HG02973 (cell line): Measurements from ENCODE around the gene TOMM6.
A peak's percentile ranks its signal among the peaks of the same experiment; 100 is the strongest.

Experiments used
- ATAC-seq: cut with Tn5 transposase; IDR thresholded peaks from one replicate; pipeline ENCODE4 v1.9.1; 2021; ENCODE audit warnings: moderate library complexity; ENCODE audit not compliant: unreplicated experiment

The TOMM6 gene

DNA sequence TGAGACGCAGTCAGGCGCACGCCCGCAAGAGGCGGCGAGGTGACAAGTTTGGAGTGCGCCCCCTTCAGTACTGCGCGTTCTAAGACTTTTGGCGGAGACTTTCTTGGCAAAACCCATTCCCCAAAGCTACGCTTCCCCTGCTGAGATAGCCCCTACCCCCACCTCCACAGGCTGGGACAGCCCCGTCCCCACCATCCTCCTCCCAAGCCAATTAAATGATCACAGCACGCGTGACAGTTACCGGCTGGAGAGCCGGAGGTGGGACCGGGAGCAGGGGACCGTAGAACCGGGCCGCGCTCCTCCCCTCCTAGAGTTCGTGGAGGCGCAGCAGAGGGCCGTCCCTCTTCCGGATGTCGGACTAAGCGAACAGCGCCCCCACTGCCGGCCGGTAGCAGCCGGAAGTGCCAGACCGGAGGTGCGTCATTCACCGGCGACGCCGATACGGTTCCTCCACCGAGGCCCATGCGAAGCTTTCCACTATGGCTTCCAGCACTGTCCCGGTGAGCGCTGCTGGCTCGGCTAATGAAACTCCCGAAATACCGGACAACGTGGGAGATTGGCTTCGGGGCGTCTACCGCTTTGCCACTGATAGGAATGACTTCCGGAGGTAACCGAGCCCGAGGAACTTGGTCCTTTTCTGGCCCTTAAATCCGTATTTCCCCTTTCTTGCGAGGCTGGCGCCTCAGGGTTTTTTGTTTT is at the start of gene TOMM6:
TOMM6 (plus strand) TSS at position 476 of the 699 bp plus-strand sequence; CDS start at position 480, 4 bp downstream.
- peak; percentile 70 for ATAC-seq

DNA sequence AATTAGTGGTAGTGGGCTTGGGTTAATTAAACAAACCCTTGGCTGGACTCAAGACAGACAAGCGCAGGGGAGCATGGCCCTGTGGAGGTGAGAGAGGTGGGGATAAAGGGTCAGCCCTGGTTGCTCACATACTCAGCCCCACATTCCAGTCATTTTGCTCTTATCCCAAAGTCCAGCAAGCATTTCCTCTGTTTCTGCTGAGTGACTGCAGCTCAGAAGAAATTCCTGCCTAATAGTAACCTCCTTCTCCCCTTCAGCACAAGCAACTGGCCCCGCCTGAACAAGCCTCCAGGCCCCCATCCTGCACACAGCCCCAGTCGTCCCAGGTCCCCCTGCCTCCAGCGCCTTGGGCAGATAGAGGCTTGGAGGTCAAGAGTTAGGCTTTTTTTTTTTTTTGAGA is 48.5 kb upstream of the TOMM6 start:
- no peak for ATAC-seq

DNA sequence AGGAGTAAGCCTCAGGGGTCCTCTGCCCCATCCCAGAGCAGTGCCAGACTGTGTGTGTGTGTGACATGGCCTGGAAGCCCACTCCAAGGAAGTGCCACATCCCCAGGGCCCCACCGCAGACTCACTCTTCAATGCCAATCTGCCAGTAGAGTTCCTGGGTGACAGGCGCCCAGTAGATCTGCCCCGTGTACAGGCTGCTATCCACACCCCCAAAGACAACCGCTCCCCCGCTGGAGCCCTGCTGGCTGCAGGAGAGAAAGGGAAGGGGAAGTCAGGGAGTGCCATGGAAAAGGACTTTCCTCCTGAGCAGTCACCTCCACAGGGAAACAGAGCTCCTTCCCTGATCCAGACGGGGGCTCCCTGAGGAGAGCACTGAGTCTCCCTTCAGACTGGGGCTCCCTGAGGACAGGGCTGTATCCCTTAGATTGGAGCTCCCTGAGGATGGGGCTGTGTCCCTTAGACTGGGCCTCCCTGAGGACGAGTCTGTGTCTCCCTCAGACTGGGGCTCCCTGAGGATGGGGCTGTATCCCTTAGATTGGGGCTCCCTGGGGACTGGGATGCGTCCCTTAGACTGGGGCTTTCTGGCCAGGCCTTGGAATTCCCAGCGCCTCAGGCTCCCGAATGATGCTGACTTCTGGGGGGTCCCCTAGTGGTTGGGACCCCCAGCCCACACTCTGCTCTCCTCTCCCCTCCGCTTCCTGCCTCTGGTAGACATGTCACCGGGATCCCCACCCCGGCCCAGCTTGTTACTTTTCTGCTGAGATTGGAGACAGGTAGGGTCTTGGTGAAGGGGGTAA is 46.9 kb upstream of the TOMM6 start:
- ATAC-seq: no peak

DNA sequence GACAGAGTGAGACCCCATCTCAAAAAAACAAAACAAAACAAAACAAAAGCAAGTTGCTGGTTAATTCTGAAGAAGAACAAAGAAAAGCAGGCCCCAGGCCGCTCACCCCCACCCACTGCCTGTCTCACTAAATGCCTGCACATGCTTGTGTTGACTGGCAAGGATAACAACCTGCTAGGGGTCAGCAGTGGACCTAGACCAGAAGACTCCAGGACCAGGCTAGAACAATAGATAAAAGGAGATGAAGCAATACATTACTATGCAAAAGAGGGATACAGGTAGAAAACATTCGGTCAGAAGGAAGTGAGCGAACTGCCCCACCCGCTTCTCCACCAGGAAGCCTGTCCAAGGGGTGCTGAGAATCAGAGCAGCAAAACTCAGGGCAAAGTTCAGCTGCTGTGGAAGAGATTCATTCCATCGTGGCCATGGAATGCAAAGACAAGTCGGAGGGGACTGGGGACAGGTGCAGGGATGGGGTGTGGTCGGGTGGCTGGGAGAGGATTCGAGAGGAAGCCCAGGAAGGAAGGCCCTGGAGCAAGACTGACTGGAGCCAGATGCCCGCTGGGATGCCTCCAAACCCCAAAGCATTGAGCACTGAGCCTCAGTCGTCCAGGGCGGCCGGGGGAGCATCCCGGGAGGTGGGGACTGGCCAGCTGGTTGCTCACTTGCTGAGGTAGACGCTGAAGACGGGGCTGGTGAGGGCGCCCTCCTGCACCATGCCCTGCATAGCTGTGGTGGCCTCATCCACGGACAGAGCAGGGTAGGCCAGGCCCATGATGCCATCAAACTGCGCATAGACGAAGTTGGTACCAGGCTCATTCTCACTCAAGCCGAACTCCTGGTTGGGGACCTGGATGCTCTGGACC is 45.6 kb upstream of the TOMM6 start:
- ATAC-seq: no peak

DNA sequence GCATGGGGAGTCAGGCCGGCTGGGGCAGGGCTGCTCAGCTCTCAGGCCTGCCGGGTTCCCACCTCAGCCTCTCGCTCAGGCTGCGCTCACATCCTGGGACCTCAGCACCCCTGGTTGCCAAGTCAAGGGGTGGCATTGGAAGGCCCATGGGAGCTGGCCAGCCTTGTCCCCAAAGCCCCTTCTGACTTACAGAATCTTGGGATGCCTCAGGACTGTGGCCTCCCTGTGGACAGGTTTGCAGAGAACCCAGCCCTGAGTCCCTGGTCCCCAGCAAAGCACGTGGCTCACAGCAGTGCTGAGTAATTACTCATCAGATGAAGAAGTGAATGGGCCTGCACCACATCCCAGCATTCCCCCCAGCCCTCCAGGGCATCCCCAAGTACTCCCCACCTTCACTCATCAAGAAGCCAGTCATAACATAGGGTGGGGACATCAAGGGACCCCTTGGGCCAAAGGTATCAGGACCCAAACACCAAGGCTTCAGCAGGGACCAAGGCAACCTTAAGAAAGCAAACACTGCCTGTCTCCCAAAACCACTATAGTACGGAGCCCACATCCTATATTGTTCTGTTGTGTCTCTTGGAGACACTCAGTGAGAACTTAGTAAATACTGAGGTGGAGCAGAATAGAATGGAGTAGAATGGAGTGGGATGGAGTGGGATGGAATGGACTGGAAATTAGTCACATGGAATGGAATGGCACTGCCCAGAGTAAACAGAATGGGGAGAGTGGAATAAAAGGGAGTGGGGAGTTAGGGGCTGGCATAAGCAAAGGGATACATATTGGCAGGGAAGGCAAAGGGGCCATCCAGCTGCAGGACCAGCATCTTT is 43.9 kb upstream of the TOMM6 start:
- ATAC-seq: no peak

DNA sequence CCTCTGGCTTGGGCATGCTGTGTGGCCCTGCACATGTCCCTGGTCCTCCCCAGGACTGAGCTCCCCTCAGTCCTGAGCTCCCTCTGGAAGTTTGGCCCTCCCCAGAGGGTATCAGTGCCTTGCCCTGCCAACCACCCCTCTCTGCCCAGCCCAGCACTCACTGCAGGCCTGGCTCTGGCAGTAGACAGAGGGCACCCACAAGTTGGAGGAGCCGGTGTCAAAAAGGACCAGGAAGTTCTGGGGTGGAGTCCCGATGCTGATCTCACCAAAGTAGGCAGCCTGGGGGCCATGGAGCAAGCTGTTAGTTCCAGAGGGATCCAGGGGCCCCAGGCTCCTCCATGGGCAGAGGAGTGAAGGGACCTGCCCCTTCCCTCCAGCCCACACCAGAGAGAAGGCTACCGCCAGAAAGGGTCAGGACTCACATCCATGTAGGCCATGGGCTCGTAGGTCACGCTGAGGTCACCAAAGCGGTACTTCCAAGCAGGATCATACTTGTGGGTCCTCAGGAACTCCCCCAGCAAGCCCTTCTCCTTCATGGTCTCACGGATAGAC is 43.2 kb upstream of the TOMM6 start:
- no peak for ATAC-seq

DNA sequence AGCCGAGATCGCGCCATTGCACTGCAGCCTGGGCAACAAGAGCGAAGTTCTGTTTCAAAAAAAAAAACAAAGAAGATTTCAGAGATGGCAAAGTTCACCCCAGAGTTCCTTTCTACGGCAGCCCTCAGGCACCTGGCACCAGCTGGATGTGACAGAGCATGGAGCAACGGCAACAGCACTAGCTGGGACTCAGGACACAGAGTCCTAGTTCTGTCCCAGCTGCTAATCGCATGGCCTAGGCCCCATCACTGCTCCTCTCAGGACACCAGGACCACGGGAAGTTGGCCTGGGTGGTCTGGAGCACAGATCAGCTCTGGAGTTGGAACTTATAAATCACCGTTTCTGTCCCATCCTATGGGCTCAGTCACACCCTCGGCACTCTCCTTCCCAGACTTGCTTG is 41.4 kb upstream of the TOMM6 start:
- ATAC-seq: no peak

DNA sequence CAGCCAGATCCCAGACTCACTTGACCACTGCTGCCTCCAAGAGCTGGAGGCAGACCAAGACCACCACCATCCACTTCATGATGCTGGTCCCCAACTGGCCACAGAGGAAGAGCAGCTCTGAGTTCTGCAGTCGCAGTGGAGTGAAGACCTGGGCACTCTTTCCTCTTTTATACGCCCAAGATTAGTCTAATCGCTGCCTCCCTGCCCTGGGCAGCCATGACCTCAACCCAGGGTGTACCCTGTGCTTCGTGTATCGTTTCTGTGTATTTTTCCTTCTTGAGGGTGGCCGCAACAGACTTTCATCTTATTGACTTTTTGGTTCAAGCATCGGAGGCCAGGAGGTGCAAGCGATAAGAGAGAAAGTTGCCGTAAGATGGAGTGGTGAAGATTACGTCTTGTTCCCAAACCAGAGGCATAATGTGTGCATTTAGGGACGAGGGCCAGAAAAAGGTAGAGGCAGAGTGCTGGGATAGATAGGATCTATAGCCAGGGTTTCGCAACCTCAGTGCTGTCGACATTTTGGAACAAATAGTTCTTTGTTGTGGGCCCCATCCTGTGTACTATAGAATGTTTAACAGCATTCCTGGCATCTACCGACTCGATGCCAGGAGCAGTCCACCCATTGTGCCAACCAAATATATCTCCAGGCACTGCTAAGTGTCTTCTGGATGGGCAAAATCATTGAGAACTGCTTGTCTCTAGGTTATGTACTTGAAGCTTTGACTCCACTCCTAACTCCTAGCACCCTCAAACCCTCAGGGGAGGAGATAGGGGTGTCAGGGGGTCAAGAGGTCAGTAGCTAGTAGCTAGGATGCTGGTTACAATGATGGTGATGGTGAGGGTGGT is 40.0 kb upstream of the TOMM6 start, which contains the start of gene PGC:
PGC (minus strand) TSS at position 142 of the 846 bp plus-strand sequence; CDS start at position 79, 63 bp downstream.
- no peak for ATAC-seq

DNA sequence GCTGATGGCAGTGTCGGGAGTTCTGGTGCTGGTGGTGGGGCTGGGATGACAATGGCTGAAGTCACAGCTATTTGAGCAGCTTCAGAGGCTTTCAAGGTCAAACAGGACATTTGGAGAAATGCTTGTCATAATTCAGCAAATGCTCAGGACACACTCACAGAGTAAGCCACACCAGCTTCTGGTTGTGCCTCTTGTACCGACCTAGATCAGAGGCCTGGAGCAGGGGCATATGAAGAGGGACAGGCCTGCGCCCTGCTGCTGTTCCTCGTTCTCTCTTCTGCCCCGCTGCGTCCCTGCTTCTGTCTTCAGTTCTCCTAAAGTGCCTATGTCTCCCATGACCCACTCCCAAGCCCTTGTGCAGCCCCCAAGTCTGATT is 39.4 kb upstream of the TOMM6 start:
- no peak for ATAC-seq

DNA sequence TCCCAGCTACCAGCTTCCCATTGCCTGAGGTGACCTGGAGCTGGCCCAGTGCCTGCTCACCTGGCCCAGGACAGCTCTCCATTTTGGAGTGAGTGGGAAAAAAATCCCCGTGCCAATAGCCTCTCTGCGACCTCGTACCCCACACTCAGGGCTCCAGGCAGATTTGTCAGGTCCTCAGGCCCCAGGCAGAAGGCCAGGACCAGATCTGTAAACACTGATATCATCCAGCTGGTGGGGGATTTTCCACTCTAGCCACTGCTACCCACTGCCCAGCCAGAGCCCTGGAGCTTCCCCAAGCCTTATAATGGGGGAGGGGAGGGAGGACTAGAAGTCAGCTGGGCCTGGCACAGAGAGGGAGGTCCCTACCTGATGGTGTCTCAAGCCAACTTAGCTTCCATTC is 39.0 kb upstream of the TOMM6 start:
- ATAC-seq: no peak

DNA sequence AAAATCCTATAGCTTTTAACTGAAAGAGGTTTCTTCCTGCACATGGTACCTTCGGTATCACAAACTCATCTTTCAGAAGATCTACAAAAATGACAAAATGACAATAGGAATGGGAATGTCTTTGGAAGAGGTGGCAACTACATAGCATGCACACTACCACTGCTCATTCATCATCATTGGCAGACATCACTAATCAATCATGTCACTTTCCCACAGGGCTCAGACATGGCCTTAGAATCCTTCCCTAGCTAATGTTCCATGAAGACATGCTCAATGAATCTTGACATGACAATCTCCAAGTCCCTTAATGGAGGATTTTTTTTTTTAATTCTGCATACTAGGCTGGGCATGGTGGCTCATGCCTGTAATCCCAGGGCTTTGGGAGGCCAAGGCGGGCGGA is 37.1 kb upstream of the TOMM6 start:
- ATAC-seq: no peak

DNA sequence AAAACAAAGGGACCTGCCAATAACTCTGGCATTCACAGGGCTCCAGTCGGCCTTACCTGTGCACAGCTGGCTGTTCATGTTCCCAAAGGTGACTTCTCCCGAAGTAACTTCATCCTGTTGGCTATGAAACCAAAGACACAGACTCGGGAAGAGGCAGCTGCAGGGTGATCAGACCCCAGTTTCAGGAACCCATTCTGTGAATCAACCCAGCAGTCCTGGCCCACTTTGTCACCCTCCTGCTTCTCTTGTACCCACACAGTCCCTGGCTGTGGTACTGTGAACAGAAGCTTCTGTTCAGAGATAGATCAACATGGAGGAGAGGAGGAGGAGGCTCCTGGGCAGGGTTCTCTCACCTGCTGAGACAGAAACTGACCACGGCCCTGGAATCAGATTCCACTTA is 31.6 kb upstream of the TOMM6 start:
- ATAC-seq: no peak

DNA sequence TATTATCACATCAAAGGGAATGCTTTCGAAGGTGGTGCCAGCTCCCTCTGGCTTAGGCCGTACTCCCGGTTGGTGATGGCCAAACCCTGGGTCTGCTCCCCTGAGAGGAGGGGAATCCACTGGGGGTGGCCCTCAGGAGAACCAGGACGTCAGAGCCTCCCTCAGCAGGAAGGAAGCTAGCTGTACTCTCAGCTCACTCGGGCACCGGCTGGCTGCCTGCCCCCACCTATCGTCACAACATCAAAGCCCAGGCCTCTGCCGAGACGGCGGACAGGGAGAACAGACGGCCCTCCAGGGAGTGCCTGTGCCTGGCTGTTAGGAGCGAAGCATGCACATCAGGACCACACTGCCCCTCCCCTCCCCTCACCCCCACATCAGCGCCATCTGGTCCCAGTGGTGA is 31.1 kb upstream of the TOMM6 start:
- no peak for ATAC-seq

DNA sequence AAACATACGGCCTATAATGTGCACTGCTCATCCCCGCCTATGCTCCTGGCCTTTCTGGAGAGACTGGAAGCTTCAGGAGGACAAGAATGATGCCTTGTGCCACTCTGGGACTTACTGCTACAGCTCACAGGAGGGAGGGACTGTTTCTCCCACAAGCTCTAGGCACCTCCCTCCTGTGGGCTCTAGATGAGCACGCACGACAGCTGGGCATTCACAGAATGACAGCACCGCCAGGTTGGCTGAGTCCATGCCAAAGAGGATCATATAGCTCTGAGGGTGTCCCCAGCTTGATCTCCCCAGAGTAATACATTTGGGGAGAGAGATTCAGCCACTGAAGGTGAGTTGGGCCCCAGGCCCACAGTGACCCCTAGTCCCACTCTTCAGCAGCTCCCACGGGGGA is 30.2 kb upstream of the TOMM6 start:
- ATAC-seq: no peak

DNA sequence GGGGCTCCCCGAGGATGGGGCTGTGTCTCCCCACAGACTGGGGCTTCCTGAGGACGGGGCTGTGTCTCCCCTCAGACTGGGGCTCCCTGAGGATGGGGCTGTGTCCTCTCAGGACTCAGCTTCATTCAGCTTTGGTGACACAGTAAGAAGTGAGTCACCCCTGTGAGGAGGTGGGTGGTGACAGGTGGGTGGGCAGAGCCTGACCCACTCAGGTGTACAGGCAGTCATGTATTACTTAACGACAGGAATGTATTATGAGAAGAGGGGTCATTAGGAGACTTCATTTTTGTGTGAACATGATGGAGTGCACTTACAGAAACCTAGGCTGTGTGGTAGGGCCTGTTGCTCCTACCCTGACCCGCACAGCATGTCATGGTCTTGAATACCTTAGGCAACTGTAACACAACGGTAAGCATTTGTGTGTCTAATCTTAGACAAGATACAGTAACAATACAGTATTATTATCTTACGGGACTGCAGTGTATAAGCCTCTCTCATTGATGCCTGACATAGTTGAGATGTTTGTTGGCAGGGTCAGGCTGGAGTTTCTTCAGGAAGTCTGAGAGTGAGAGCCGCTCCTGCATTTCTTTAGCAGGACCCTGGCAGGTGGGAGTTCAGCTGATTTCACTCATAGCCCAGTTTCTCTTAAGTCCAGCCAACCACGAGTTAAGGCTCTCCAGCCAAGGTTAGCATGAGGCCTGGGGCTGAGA is 29.4 kb upstream of the TOMM6 start:
- no peak for ATAC-seq

DNA sequence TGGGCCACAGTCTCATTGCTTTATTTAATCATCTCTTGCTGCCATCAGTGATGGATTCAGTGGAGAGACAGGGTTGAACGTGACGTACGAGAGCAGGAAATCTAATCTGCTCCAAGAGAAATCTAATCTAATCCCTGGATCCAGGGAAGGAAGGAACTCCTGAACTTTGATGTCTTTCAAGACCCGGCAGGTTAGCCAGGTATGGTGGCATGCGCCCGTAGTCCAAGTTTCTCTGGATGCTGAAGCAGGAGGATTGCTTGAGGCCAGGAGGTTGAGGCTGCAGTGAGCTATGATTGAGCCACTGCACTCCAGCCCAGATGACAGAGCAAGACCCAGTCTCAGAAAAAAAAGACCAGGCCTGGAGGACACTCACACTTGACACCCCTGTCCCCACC is 28.9 kb upstream of the TOMM6 start:
- no peak for ATAC-seq

DNA sequence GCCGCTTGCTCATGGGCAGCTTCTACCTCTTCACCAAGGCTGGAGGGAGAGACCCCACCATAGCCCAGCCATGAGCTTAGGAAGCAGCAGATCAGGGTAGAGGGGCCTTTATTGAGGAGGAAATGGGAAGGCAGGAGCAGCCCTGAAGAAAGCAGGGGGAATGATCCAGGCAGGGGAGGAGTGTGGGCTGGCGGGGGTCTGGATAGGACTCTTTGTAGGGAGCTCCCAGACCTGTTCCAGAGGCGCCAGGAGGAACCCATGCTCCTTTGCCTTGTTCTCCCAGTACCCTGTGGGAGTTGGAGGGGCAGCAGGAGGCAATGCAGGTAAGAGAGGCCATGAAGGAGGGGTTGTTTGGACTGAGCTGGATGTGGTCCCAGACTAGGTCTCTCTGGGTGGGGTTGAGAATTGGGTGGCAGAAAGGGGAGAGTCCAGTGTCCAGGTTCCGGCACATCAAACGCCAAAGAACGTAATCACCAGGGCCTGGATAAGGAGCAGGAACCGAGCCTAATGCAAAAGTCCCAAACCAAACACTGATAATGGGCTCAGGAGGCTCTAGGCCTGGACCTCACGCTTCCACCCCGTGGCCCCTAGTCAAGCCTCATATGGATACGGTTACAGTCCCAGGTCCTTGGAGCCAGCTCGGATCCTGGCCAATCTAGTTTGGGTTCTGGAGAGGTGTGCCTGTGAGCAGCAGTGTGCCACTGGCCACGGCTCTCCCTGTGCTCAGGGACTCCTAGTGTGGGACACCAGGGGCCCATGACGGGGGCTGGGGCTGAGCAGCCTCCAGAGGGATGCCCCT is 28.2 kb upstream of the TOMM6 start:
- ATAC-seq: no peak
